Breast epithelium (tissue), 3 donors: ENCODE measurements around the gene FAM241B.

Source experiments
- POLR2A ChIP-seq: fragments of 450-650 bp; IDR thresholded peaks from one replicate; pipeline ENCODE4 v1.6.1; 2016; ENCODE audit warnings: antibody characterized with exemption, mild to moderate bottlenecking, moderate library complexity
- TF ChIP-seq, protein P1 (sequence below), 3 donors: fragments of 450-650 bp; IDR thresholded peaks; one replicate each; pipeline ENCODE4 v1.5.1; 2016 to 2017; ENCODE audit warnings: antibody characterized with exemption in 3 of 3, mild to moderate bottlenecking in 3 of 3, moderate library complexity in 3 of 3

DNA sequence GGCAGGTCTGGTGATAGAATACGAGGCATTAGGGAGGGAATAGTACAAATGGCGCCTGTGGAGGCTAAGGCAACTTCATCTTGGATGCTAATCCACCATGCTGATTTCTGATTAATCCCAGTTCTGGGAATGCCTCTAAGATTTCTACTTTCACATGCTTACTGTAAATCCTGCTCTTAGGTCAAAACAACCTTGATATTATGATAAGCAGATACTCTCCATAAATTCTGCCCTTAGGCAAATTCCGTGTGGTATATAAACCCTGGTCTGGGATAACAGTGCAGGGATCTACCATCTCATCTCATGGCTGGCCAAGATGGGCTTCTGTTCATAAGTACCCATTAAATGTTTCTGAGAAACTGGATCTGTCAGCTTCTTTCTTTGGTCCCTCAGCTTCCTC lies 45.4 kb upstream of the FAM241B start:
- TF ChIP-seq, protein P1, sequence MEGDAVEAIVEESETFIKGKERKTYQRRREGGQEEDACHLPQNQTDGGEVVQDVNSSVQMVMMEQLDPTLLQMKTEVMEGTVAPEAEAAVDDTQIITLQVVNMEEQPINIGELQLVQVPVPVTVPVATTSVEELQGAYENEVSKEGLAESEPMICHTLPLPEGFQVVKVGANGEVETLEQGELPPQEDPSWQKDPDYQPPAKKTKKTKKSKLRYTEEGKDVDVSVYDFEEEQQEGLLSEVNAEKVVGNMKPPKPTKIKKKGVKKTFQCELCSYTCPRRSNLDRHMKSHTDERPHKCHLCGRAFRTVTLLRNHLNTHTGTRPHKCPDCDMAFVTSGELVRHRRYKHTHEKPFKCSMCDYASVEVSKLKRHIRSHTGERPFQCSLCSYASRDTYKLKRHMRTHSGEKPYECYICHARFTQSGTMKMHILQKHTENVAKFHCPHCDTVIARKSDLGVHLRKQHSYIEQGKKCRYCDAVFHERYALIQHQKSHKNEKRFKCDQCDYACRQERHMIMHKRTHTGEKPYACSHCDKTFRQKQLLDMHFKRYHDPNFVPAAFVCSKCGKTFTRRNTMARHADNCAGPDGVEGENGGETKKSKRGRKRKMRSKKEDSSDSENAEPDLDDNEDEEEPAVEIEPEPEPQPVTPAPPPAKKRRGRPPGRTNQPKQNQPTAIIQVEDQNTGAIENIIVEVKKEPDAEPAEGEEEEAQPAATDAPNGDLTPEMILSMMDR (IDR thresholded peaks at IDR 0.05): no peak
- TF ChIP-seq POLR2A: no peak
